Epithelial cell of esophagus (primary cell): ENCODE data around the gene SNX22.

Source experiments
- DNase-seq: peaks from one replicate; pipeline ENCODE4 v3.0.0; 2010; ENCODE audit warnings: low read depth
- H3K4me3 ChIP-seq: 2 replicates; pipeline ENCODE4 v1.5.1; 2011; ENCODE audit warnings: mild to moderate bottlenecking, low read length, control low read depth
- CTCF ChIP-seq: IDR thresholded peaks from 2 replicates; pipeline ENCODE4 v1.5.1; 2011; ENCODE audit warnings: low read depth, mild to moderate bottlenecking, low read length, control low read depth, inconsistent platforms; ENCODE audit not compliant: insufficient read depth; ENCODE audit errors: missing control alignments

SNX22 gene

GRCh38 chr15:64125978-64126377 is 25.6 kb upstream of the SNX22 start:
- TF ChIP-seq CTCF, result no peak
- DNase-seq, result no peak
- no peak overlapping the region for H3K4me3 ChIP-seq

- no peak for TF ChIP-seq CTCF
- no peak for DNase-seq
- no peak overlapping the region for H3K4me3 ChIP-seq
Measured at GRCh38 chr15:64127521-64128270, 23.8 kb upstream of the SNX22 start.

- DNase-seq, result no peak
- TF ChIP-seq CTCF, result no peak
- no peak overlapping the region for H3K4me3 ChIP-seq
Measured at GRCh38 chr15:64130159-64130558, 21.4 kb upstream of the SNX22 start.

GRCh38 chr15:64131547-64131946 is 20.0 kb upstream of the SNX22 start:
- DNase-seq, result no peak
- H3K4me3 ChIP-seq, result no peak overlapping the region
- no peak for TF ChIP-seq CTCF

GRCh38 chr15:64132217-64132616 is 19.3 kb upstream of the SNX22 start:
- H3K4me3 ChIP-seq, result no peak overlapping the region
- no peak for TF ChIP-seq CTCF
- no peak for DNase-seq

- DNase-seq, result no peak
- no peak for TF ChIP-seq CTCF
- H3K4me3 ChIP-seq, result no peak overlapping the region
Measured at GRCh38 chr15:64133623-64134344, 17.7 kb upstream of the SNX22 start.
